Stimulated activated CD8-positive, alpha-beta memory T cell treated with anti-CD3 and anti-CD28 coated beads, Interleukin-4, amount 100 ng/mL, for 24 hours (primary cell): ENCODE measurements around the gene FIBCD1.

ENCODE experiments used
- DNase-seq: peaks from one replicate; pipeline ENCODE4 v3.0.0-alpha.2; 2020; ENCODE audit warnings: low read depth

The FIBCD1 gene

GRCh38 chr9:130906735-130907416, 32.2 kb downstream of the FIBCD1 start:
- no peak for DNase-seq

DNA sequence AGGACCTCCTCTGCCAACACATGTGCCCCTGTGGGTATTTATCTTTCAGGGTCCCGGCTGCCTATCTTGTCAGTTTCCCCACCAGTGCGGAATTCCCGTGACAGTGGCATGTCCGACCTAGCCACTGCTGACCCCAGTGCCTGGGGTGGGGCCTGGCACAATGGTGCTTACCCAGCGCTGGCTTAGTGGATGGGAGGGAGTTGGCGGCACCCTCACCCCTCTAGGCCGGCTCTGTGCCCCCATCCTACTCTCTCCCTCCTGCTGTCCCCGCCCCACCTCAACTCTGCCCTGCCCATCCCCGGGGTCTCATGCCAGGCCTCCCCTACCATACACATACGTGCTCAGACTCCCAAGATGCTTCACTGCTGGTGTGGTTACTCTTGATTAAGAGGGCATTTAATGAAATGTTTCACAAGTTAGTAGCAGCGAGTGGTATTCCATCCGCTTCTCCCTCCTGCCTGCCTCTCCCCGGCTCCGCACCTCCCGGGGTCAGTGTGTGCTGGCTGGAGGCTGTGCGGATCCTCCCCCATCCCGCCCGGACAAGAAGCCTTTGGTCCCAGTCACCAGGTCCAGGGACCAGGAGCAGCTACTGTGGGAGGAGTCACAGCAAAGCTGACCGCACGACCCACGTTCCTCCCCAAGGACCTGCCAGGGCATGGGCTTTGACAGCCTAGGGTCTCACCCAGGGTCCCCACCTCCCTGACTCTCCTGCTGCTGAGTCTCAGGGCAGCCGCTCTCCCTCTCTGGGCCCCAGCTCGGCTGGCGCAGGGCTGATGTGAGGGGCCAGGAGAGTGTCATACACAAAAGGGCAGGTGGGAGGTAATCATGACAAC, 32.9 kb downstream of the FIBCD1 start:
- DNase-seq, result no peak

GRCh38 chr9:130905125-130905901, 33.7 kb downstream of the FIBCD1 start:
- no peak for DNase-seq

DNA sequence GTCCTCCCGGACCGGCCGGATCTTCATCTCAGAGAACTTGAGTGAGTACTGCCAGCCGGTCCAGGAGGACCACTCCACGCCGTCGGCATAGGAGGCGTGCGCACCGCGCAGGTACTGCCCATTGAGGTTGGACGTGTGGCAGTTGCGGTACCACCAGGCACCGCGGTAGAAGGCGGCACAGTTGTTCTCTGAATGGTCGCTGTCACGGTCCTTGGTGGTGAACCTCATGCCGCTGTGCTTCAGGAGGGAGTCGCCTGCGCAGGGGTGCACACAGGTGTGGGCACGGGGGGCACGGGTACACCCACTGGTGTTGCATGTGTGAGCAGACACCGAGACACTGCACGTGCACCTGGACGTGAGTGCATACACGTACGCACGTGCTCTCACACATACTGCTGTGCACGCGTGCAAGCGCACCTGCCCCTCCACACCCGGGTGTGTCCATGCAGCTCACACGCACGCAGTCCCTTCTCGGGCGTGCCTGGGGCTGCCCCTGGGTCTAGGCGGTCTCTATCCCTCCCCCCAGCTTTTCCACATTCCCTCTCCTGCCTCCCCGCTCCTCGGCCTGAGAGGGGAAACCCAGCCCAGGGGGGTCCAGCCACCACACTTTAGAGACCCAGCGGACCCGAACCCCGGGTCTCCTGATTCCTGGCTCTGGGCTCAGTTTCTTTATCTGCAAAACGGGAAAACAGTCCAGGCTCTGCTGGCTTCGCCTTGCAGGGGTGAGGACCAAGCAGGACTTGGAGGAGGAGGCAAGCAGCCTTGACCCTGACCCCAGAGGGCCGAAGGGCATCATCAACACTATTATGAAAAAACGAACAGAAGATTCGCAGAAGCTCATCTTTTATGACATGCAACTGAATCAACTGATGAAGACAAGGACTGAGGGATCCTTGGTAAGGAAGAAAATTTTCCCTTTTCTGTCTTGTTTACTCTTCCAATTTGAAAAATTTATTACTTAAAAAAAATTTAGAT, 34.7 kb downstream of the FIBCD1 start:
- DNase-seq, result no peak

DNA sequence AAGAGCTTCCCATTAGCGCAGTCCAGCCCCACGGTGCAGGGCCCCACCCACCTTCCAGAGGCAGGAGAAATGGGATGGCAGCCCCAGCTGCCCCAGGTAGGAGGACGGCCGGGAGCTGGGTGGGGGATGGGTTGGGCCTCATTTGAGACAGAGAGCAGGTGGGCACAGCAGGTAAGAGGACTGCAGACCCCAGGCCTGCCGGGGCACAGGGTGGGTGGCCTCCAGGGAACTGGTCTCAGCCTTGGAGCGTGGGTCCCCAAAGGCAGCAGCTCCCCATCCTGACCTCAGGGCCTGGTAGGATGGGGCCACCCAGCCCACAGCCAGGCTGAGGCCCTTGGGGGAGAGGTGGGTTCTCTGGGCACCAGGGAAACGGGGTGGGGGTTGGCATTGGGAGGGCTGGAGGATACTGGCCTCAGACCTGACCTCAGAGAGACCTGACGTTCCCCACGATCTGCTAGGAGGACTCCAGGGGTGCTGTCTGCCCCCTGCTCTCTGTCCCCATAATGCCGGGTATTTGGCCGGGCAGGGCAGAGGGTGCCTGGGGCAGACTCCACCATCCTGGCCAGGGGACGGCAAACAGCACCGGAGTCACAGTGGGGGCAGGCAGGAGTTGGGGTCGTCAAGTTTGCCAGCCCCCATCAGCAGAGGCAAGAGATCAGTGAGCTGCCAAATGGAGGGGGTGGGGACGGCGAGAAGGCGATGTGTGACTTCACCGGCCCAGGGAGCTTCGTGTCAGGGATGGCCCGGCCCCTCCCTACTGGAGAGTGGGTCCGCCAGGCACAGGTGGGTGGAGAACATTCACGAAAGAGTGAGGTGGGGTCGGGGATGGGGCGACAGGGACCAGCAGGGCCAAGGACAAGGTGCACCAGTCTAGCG, 35.6 kb downstream of the FIBCD1 start:
- no peak for DNase-seq

DNA sequence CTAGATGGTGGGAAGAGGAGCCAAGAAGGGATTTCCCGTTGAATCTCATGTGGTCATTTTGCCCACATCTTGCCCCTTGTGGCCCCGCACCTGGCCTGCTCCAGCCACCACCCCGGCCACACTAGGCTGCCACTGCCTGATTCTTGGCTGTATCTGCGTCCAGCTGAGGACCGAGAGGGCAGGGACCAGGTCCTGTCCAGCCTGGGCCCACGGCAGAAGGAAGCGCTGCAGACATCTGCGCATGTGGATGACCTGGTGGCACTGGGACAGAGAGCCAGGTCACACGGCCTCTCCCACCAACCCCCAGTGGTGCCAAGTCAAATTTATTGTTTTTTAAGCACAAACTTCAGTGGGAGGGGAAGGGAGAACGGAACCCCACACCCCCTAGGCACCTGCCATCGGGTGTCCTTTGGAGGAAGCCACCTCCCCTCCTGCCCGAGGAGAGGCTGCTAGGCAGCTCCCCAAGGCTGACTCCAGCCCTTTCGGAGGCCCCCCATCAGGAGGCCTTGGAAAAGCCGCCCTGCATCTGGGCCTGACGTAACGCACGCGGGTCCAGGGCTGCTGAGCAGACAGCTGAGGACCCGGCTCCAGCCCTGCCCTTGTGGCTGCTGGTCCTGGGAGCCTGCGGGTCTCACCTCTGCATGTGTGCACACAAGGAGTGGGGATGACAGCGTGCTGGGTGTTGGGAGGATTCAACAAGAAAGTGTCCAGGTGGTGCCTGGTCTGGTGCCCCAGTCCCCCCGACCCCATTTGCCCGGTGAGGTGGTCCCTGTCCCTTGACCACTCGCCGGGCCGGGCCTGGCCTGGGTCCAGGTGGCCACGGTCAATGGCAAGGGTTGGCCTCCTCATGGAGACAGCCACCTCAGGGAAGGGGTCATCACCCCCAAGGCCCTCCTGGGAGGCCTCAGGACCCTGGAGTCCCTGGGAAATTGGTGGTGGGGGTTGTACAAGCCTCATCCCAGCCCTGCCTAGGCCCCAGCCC, 36.6 kb downstream of the FIBCD1 start:
- DNase-seq, result no peak

DNA sequence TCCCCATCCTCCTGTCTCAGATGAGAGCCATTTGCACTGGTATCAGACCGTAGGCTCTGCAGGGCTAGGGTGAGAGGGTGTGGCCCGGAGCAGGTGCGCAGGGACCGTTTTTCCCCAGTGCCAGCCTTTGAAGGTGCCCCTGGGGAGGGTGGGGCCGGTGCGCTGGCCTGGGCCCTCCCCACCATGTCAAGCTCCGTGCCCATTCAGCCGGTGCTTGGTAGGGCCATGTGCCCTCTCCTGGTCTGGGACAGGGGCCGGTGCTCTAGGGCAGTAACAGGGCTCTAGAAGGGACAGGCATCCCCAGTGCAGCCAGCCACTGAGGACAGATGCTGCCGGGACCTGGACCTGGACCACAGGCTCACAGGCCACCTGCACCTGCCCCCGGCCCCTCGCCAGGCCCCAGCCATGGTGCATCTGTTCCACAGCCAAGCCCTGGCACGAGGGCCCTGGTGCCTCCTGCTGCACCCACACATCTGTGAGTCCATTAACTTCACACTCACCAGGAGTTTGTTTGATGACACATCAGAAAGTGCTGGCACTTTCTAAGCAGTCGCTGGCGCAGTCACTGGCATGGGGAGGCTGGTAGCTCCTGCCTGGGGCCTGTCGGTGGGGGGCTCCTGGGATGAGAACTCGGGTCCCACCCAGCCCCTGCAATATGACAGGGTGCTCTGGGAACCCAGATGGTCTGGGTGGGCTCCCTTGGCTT, 37.4 kb downstream of the FIBCD1 start:
- DNase-seq, result no peak

DNA sequence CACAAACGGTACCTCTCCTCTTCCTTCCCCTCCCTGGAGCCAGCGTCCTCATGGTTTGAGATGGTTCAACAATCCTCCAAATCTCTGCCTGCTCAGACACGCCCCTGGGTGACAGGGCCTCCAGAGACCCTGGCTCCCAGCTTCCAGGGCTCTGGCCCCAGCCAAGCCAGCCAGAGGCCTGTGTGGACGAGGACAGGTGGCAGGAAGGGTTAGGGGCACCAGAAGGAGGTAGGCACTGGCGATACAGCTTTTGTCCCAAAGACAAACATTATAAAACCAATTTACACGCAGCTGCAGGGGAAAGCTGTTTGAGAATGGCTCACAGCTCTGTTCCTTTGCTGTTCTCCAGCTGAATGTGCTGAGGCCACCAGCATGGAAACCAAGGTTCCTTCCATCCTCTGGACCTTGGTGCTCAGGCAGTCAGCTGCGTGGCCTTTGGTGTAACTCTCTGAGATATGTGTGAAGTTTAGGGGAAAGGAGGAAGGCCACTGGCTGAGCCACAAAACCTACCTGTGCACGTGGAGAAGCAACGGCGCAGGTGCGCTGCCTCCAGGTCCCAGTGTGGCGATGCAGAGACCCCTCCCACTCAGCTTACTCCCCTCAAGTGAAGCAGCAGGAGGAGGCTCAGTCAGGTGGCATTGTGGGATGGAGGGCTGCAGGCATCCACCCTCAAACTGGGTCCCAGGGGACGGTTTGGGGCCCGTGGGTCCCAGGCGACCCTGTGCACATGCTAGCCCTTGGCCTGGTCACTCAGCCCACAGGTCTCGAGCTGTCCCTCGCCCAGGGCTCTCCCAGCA, 38.1 kb downstream of the FIBCD1 start:
- no peak for DNase-seq

DNA sequence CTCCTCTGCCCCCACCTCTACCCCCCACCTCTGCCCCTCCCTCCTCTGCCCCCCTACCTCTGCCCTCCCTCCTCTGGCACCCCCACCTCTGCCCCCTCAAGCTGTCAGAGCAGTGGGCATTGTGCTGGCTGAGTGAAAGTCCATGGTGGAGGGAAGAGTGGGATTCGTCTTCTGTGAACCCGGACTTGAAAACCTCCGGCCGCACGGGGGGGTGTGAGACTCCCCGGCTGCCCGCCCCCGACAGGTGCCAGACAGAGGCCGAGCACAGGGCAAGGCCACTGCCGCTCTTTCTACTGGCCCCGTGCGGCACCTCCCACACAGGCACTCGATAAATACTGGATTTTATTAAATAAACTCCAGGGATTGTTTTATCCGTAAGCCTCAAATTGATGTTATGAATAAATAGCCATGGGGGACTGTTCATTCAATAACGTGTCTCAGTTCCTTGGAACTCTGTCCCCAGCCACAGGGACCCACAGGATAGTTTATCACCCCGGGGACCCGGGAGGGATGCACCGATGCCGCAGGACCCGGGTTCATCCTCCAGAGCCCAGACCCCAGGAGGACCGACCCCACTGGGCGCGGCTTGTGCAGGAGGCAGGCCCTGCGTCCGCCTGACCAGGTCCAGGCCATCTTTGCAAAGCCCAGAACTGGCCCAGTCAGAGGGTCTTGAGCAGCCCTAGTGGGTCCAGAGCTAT, 39.8 kb downstream of the FIBCD1 start:
- no peak for DNase-seq

DNA sequence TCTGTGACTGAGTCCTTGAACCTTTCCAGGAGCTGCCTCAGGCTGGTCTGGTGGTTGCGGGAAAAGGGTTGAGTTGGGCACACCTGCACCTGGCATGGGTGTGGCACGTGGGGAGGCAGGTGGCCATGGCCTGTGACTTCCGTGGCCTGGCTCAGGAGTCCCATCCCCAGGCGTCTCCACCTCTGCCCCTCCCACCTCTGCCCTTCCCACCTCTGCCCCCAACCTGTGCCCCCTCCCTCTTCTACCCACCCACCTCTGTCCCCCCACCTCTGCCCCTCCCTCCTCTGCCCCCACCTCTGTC, 40.5 kb downstream of the FIBCD1 start:
- DNase-seq, result no peak

- no peak for DNase-seq
Observed at GRCh38 chr9:130897848-130898551, 41.0 kb downstream of the FIBCD1 start.

GRCh38 chr9:130897105-130897751, 41.8 kb downstream of the FIBCD1 start:
- DNase-seq, result no peak

GRCh38 chr9:130896233-130897014, 42.6 kb downstream of the FIBCD1 start, which contains the start of gene QRFP:
QRFP (minus strand) TSS chr9:130896812; CDS start chr9:130893838, 2,974 bp downstream.
- no peak for DNase-seq

- DNase-seq, result no peak
Observed at GRCh38 chr9:130895481-130896232, 43.4 kb downstream of the FIBCD1 start.

DNA sequence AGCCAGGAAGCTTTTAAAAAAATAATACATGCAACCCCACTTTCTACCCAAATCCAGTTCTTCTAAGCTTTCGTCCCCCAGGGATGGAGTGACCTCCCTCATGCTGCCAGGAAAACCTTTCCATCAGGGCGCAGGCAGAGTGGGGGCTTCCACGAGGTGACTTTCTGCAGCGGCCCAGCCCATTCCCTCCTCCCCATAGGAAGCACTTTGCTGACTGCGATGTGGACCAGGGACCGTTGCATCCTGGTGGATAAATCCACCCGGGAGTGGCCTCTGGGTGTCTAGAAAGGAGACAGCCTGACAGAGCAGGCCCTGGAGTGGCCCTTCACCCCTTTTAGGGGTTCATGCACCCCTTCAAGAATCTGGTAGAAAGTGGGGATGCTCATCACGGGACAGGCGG, 44.0 kb downstream of the FIBCD1 start:
- DNase-seq, result no peak
